ENCODE results near the gene CASKIN2.

Gene CASKIN2

DNA sequence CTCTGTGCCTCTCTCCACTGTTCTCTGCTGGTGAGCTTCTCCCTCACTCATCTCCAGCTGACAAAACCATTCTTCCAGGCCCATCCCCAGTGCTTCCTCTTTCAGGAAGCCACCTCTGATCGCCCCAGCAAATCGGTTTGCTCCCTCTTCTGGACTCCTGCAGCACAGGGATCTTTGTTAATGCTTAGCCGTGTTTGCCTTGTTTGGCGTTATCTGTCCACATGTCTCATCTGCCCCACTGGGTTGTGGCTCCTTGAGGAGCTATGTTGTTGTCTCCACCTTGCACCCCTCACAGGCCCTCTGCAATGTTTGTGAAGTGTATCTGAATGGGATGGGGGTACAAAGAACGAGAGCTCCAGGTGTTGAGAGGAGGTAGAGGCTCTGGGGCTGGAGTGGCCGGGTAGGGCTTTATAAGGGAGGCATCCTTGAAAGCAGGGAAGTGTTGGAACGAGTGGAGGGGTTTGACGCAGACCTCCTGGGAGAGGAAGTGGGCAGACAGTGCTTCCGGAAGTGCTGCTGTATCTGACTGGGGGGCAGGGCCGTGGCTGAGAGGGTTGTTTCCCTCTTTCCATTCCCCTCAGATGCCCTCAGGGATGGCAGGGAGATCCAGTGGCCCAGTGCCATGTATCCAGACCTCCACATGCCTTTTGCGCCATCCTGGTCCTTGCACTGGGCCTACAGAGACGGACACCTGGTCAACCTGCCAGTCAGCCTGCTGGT lies 27.8 kb downstream of the CASKIN2 start:
- TF ChIP-seq, protein P1, sequence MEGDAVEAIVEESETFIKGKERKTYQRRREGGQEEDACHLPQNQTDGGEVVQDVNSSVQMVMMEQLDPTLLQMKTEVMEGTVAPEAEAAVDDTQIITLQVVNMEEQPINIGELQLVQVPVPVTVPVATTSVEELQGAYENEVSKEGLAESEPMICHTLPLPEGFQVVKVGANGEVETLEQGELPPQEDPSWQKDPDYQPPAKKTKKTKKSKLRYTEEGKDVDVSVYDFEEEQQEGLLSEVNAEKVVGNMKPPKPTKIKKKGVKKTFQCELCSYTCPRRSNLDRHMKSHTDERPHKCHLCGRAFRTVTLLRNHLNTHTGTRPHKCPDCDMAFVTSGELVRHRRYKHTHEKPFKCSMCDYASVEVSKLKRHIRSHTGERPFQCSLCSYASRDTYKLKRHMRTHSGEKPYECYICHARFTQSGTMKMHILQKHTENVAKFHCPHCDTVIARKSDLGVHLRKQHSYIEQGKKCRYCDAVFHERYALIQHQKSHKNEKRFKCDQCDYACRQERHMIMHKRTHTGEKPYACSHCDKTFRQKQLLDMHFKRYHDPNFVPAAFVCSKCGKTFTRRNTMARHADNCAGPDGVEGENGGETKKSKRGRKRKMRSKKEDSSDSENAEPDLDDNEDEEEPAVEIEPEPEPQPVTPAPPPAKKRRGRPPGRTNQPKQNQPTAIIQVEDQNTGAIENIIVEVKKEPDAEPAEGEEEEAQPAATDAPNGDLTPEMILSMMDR (IDR thresholded peaks at IDR 0.05; ENCODE audit: borderline replicate concordance, insufficient read depth, low read depth, low read length) = no peak
- peak overlapping the region; percentile 10 for H3K4me3 ChIP-seq (ENCODE audit: low read depth, low read length)

DNA sequence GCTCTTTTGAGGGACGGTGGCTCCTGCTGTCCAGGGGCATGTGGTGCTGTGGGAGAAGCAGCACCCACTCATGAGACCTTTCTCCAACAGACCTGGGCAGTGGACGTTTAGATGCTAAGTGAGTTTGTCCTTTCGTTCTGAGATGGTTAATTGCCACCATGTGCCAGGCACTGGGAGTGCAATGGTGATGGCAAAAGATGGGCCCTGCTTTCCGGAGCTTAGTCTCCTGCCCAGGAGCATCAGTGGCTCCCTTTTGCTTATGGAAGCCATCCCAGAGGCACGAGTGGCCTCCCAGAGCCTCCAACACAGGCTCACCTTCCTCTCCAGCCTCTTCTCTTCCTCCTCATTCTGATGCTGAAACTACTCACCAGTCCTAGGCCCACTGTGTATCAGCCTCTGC lies 28.4 kb downstream of the CASKIN2 start:
- TF ChIP-seq, protein P1 (IDR thresholded peaks at IDR 0.05; ENCODE audit: borderline replicate concordance, insufficient read depth, low read depth, low read length) = no peak
- no peak overlapping the region for H3K4me3 ChIP-seq (ENCODE audit: low read depth, low read length)

- H3K4me3 ChIP-seq (ENCODE audit: low read depth, low read length) = no peak overlapping the region
- TF ChIP-seq, protein P1 (IDR thresholded peaks at IDR 0.05; ENCODE audit: borderline replicate concordance, insufficient read depth, low read depth, low read length) = no peak
Measured at GRCh38 chr17:75486151-75486550, 29.2 kb downstream of the CASKIN2 start.

GRCh38 chr17:75485688-75486087 lies 29.6 kb downstream of the CASKIN2 start:
- no peak overlapping the region for H3K4me3 ChIP-seq (ENCODE audit: low read depth, low read length)
- TF ChIP-seq, protein P1 (IDR thresholded peaks at IDR 0.05; ENCODE audit: borderline replicate concordance, insufficient read depth, low read depth, low read length) = no peak

DNA sequence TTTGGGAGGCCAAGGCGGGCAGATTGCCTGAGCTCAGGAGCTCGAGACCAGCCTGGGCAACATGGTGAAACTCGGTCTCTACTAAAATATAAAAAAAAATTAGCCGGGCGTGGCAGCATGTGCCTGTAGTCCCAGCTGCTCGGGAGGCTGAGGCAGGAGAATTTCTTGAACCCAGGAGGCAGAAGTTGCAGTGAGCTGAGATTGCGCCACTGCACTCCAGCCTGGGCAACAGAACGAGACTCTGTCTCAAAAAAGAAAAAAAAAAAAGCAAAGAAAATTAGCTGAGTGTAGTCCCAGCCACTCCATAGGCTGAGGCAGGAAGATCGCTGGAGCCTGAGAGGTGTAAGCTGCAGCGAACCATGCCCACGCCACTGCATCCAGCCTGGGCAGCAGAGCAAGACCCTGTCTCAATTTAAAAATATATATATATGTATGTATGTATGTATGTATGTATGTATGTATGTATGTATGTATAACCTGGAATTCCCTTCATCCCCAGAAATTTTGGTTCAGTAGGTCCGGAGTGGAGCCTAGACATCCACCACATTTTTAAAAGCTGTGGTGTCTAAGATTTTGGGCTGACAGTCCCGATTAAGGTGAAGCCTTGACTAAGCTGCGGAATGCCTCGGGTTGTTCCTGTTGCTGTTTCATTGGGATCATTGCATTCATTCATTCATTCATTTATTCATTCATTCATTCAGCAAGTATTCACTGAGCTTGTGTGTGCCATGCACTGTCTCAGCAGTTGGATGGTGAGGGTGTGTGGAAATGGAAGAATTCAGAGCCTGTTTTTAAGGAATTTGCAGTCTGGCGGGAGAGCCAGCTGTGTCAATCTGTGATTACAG lies 33.0 kb downstream of the CASKIN2 start:
- TF ChIP-seq, protein P1 (IDR thresholded peaks at IDR 0.05; ENCODE audit: borderline replicate concordance, insufficient read depth, low read depth, low read length) = no peak
- H3K4me3 ChIP-seq (ENCODE audit: low read depth, low read length) = no peak overlapping the region

DNA sequence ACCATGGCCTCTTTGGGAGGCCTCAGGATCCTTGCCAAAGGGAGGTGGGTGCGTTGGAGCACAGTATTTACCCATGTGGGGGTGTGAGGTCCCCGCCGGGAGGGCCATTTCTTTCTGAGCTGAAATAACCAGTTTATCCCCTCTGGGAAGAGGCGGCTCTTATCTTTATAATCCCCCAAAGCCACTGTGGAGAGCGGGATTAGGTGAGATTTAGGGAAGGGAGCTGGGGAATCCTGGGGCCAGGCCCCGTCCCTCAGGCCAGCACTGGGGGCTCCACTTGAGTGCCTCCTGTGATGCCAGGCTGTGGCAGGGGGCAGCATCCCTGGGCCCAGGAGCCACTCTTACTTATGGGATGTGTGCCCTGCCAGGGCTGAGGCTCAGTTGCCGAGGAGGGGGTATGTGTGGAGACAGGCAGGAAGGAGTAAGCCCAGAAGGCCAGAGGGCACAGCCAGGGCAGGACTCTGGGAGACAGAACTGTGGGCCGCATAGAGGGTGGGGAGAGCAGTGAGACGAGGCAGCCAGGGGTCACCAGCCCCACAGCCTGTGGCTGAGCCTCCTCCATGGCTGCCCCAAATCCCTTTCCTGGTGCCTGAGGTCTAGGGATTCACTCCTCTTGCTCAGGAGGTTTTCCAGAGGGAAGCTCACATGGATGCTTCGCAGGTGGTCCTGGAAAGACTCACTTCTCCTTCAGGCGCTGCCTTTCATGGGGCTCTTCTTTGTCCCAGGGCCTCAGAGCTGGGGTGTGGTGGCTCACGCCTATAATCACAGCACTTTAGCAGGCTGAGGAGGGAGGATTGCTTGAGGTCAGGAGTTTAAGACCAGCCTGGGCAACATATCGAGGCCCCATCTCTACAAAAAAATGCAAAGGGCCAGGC lies 33.9 kb downstream of the CASKIN2 start:
- TF ChIP-seq, protein P1 (IDR thresholded peaks at IDR 0.05; ENCODE audit: borderline replicate concordance, insufficient read depth, low read depth, low read length) = no peak
- H3K4me3 ChIP-seq (ENCODE audit: low read depth, low read length) = no peak overlapping the region

All from GM12875 (cell line).